Esophagus squamous epithelium (tissue), 5 donors: ENCODE data around the gene MCM6. TPM values are rescaled to one million over a fixed set of nuclear protein-coding genes. Genes with fewer than 3 reads are reported as not detected.

Experiments
- DNase-seq: peaks from one replicate; lab custom pipeline; 2025; lab: John Stamatoyannopoulos, UW
- H3K27ac ChIP-seq, 4 donors: fragments of 200-600 bp; sonication (generic); one replicate each; pipeline ENCODE4 v1.5.1; 2016 to 2019; ENCODE audit warnings: mild to moderate bottlenecking in 1 of 4
- H3K27me3 ChIP-seq, 4 donors: fragments of 200-600 bp; sonication (generic); 1 replicate in 3 of 4; 2 replicates in 1 of 4; pipeline versions ENCODE4 v1.5.1 to v1.6.0; 2017 to 2021; ENCODE audit warnings: antibody characterized with exemption in 1 of 4
- H3K36me3 ChIP-seq, 3 donors: fragments of 200-600 bp; sonication (generic); one replicate each; pipeline ENCODE4 v1.5.1; 2016 to 2019
- H3K4me1 ChIP-seq, 3 donors: fragments of 200-600 bp; sonication (generic); one replicate each; pipeline ENCODE4 v1.5.1; 2017 to 2019
- H3K4me3 ChIP-seq, 4 donors: fragments of 200-600 bp; sonication (generic); 1 replicate in 3 of 4; 2 replicates in 1 of 4; pipeline ENCODE4 v1.5.1; 2016 to 2019; ENCODE audit warnings: mild to moderate bottlenecking in 2 of 4, moderate library complexity in 1 of 4
- H3K9me3 ChIP-seq, 3 donors: fragments of 200-600 bp; sonication (generic); one replicate each; pipeline ENCODE4 v1.5.1; 2016 to 2019
- POLR2A ChIP-seq, 4 donors: fragments of 450-650 bp; IDR thresholded peaks; one replicate each; pipeline ENCODE4 v1.6.1; 2017; ENCODE audit warnings: antibody characterized with exemption in 4 of 4, mild to moderate bottlenecking in 4 of 4, moderate library complexity in 3 of 4
- WGBS, 2 donors: methylation state at CpG; one replicate each; pipeline ENCODE4 v1.1.5; 2018; 5-methylcytosine and 5-hydroxymethylcytosine counted together
- intact Hi-C: fragments of 100-400 bp; cut with DNase I; formaldehyde crosslinking; loops from one replicate; pipeline ENCODE4 v1.15.0; 2022
- total RNA-seq, 4 donors: library from RNA; depleted of rRNA; stranded (reverse); fragments of >200 nt; gene quantifications; one replicate each; pipeline ENCODE4 v1.1.0, GENCODE V29; 2016
- TF ChIP-seq, protein P1 (sequence below), 6 experiments: fragments of 450-650 bp in 4 of 6; fragments of 200-600 bp in 2 of 6; sonication (generic) in 2 of 6; IDR thresholded peaks; one replicate each; pipeline ENCODE4 v1.5.1; 2016 to 2019; ENCODE audit warnings: antibody characterized with exemption in 6 of 6, mild to moderate bottlenecking in 4 of 6, moderate library complexity in 4 of 6
- donor health status: DM: yes; HTN: yes; CAD: no.

Gene MCM6
- total RNA-seq, 4 donors from 2014 or later, result 9.0 to 25.5 (median 16.6) TPM

DNA sequence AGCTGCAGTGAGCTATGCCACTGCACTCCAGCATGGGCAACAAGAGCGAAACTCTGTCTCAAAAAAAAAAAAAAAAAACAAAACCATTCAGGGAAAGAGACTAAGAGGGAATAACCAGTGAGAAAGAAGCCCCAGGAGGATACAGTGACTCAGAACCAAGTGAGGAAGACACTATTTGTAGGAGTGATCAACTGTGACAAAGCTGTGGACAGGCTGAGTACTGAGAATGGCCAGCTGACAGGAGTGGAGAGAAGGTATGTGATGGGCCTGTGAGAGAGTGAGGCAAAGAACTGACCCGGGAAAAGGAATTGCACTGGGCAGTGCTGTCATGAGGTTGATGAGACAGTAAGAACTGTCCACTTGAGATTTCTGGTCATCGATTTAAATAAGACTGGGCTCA lies 32.6 kb downstream of the MCM6 start:
- no peak for DNase-seq
- no peaks in the 10 kb centered on the region for H3K9me3 ChIP-seq
- H3K4me1 ChIP-seq, result peaks cover 0 to 9% (median 4%) of the 10 kb centered on the region in 3 donors
- no peak overlapping the region for H3K27ac ChIP-seq
- WGBS, 2 donors, result 89 to 94% methylated on average over 3 of the region's 3 CpGs
- no peaks in the 10 kb centered on the region for H3K27me3 ChIP-seq
- no peak overlapping the region for H3K4me3 ChIP-seq
- intact Hi-C loops, result no loop called here
- TF ChIP-seq POLR2A (IDR thresholded peaks at IDR 0.05), result no peak
- TF ChIP-seq, protein P1, sequence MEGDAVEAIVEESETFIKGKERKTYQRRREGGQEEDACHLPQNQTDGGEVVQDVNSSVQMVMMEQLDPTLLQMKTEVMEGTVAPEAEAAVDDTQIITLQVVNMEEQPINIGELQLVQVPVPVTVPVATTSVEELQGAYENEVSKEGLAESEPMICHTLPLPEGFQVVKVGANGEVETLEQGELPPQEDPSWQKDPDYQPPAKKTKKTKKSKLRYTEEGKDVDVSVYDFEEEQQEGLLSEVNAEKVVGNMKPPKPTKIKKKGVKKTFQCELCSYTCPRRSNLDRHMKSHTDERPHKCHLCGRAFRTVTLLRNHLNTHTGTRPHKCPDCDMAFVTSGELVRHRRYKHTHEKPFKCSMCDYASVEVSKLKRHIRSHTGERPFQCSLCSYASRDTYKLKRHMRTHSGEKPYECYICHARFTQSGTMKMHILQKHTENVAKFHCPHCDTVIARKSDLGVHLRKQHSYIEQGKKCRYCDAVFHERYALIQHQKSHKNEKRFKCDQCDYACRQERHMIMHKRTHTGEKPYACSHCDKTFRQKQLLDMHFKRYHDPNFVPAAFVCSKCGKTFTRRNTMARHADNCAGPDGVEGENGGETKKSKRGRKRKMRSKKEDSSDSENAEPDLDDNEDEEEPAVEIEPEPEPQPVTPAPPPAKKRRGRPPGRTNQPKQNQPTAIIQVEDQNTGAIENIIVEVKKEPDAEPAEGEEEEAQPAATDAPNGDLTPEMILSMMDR (IDR thresholded peaks at IDR 0.05), result no peak
- peaks cover 0 to 76% (median 15%) of the 10 kb centered on the region in 3 donors for H3K36me3 ChIP-seq

DNA sequence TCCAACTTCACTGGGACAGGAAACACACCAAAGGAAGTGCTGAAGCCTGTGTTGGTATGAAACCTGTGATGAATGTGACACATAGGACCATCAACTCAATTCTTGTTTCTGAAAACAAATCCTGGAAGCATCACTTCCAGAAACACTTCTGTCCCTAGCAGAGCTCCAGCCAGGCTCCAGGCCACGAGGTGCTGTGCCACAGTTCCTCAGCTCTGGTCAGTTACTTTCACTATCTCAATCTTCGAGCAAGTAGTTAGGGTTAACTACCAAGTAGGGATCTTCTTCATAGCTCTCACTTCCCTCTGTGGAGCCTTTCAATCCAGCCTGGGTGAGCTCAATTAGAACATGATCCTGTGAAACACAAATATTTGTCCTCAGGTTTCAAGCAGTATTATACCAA lies 35.6 kb downstream of the MCM6 start:
- Histone ChIP-seq H3K27me3 (no peaks in the 10 kb centered on the region), H3K27ac (peak overlapping the region in 2 of 4 donors; percentile 1 to 18), H3K4me3 (no peak overlapping the region), H3K4me1 (peaks cover 0 to 9% (median 4%) of the 10 kb centered on the region in 3 donors), H3K9me3 (no peaks in the 10 kb centered on the region), H3K36me3 (peaks cover 0 to 46% (median 3%) of the 10 kb centered on the region in 3 donors)
- intact Hi-C loops, result no loop called here
- DNase-seq, result no peak
- 40 to 79% methylated on average over 2 of the region's 2 CpGs for WGBS, 2 donors
- no peak for TF ChIP-seq POLR2A (IDR thresholded peaks at IDR 0.05)
- TF ChIP-seq, protein P1 (IDR thresholded peaks at IDR 0.05), result no peak

DNA sequence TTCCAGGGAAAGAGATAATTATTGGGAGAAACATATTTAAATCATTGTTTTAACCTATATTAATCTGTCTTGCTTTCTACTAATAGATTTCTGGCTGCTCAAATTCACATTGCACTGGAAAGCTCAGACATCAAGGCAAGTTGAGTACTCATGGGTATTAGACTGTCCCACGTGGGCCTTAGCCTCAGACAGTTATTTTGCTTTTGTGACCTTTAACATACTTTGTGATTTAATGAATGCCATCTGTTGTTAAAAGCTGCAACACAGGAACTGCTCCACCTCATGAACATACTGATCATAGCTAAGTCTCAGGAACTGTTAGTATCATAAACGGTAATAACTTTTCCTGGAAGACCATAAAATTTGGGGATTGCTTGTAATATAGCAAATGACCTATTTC lies 36.5 kb downstream of the MCM6 start:
- Histone ChIP-seq H3K27ac (no peak overlapping the region), H3K27me3 (no peaks in the 10 kb centered on the region), H3K4me1 (peaks cover 0 to 9% (median 4%) of the 10 kb centered on the region in 3 donors), H3K36me3 (peaks cover 0 to 37% (median 0%) of the 10 kb centered on the region in 3 donors), H3K9me3 (no peaks in the 10 kb centered on the region), H3K4me3 (no peak overlapping the region)
- TF ChIP-seq, protein P1 (IDR thresholded peaks at IDR 0.05), result no peak
- TF ChIP-seq POLR2A (IDR thresholded peaks at IDR 0.05), result no peak
- DNase-seq, result no peak
- intact Hi-C loops, result no loop called here
- WGBS, 2 donors, result 47 to 65% methylated on average over 2 of the region's 2 CpGs

DNA sequence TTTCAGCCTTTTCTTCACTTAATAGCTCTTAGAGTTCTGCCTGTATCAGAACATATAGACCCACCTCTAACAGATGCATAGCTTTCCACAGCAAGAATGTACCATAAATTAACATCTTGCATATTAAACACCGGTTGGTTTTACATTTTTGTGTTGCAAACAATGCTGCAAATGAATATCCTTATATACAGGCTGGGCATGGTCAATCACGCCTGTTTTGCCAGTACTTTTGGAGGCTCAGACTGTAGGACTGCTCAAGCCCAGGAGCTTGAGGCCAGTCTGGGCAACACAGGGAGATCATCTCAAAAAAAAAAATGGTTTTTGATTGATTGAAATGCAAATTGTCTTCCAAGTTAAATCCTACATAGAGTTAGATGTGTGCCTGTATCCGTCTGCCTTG lies 37.7 kb downstream of the MCM6 start:
- WGBS, 2 donors, result 83 to 93% methylated on average over 3 of the region's 3 CpGs
- Histone ChIP-seq H3K4me1 (peaks cover 0 to 9% (median 4%) of the 10 kb centered on the region in 3 donors), H3K36me3 (peaks cover 0 to 25% (median 0%) of the 10 kb centered on the region in 3 donors), H3K4me3 (no peak overlapping the region), H3K9me3 (no peaks in the 10 kb centered on the region), H3K27me3 (no peaks in the 10 kb centered on the region), H3K27ac (no peak overlapping the region)
- no peak for DNase-seq
- TF ChIP-seq POLR2A (IDR thresholded peaks at IDR 0.05), result no peak
- TF ChIP-seq, protein P1 (IDR thresholded peaks at IDR 0.05), result no peak
- intact Hi-C loops, result no loop called here

DNA sequence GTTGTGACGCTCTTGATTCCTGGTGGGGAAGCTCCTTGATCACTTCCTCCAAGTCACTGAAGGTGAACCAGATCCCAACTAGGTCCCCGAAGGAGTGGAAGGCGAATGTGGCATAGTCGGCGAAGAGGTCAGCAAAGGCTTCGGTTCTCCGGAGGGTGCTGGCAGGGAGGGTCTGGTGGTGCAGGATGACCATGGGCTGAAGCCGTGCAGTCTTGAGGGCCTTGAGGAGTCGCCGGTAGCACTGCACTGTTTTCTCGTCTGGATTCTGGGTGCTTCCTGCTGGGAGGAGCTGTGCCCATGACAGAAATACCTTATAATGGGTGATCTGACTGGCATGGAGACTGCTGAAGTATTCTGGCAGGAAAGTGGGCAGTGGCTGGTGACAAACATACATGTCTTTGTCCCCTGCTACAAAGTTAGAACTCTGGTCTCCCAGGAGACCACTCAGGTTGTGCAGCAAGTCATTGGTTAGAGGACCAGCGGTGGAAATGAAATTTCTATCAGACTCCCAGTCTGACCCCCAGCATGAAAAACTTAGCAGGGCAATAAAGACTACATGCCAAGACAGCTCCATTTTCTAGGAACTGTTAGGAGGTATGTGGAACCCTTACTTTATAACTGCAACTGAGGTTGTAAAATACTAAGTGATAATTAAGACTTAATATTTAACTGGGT lies 39.5 kb downstream of the MCM6 start, which contains the start of gene LCT:
LCT (minus strand) TSS at position 589 of the 675 bp plus-strand sequence; CDS start at position 574, 15 bp downstream.
- Histone ChIP-seq H3K27me3 (no peaks in the 10 kb centered on the region), H3K9me3 (no peaks in the 10 kb centered on the region), H3K36me3 (peaks cover 0 to 7% (median 0%) of the 10 kb centered on the region in 3 donors), H3K27ac (no peak within 1 kb of the TSS), H3K4me3 (no peak within 1 kb of the TSS), H3K4me1 (peaks cover 0 to 9% (median 4%) of the 10 kb centered on the region in 3 donors)
- no peak for DNase-seq
- intact Hi-C loops, result no loop called here
- 95 to 98% methylated on average over 4 to 11 of the region's 12 CpGs for WGBS, 2 donors
- TF ChIP-seq, protein P1 (IDR thresholded peaks at IDR 0.05), result no peak
- no peak for TF ChIP-seq POLR2A (IDR thresholded peaks at IDR 0.05)
